HCT116 (cell line): ENCODE results near the gene GAK.

Experiments
- EZH2phosphoT487 ChIP-seq: fragments of 200-600 bp; IDR thresholded peaks from 2 replicates; pipeline ENCODE4 v1.6.1; 2018; ENCODE audit warnings: antibody characterized with exemption, borderline replicate concordance
- MAX ChIP-seq: IDR thresholded peaks from 2 replicates; pipeline ENCODE4 v1.6.1; 2012
- SP1 ChIP-seq: IDR thresholded peaks from 2 replicates; pipeline ENCODE4 v1.6.1; 2012; ENCODE audit warnings: low read depth
- TF ChIP-seq, protein P1 (sequence below), 3 experiments: fragments of 200-600 bp in 1 of 3; sonication (generic) in 1 of 3; IDR thresholded peaks in 2 of 3; conservative IDR thresholded peaks in 1 of 3; 2 replicates each; pipeline ENCODE4 v1.5.1; 2012 to 2017; ENCODE audit warnings: low read depth in 2 of 3, low read length in 2 of 3, antibody characterized with exemption in 1 of 3, borderline replicate concordance in 1 of 3, control low read depth in 1 of 3, mild to moderate bottlenecking in 1 of 3, mixed read lengths in 1 of 3, mixed run types in 1 of 3, moderate library complexity in 1 of 3; ENCODE audit not compliant: insufficient read depth in 1 of 3

DNA sequence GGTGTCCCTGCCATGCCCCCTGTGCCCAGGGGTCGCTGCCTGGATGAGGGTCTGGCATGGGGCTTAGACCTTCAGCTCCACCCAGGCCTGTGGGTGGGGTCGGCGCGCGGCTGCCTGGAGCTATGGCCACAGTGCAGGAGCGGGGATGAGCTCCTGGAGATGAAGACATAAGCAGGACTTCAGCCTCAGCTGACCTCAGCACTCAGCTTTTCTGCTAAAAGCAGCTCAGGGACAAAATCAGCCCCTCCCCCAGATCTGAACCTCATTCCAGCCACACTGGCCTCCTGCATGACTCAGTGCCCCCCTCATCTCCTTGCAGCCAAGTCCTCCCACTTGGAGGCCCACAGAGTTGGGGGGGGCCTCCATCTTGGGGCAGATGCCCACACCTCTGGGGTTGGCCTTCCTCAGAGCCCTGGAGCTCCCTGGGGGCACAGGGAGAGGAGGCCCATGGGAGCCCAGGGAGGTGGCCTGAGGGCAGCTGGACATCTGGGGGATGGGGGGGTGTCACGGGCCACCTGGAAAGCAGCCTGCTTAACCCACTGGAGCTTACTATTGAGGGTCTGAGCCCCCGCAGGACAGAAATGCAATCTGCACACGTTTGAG is 86.8 kb downstream of the GAK start:
- TF ChIP-seq, protein P1, sequence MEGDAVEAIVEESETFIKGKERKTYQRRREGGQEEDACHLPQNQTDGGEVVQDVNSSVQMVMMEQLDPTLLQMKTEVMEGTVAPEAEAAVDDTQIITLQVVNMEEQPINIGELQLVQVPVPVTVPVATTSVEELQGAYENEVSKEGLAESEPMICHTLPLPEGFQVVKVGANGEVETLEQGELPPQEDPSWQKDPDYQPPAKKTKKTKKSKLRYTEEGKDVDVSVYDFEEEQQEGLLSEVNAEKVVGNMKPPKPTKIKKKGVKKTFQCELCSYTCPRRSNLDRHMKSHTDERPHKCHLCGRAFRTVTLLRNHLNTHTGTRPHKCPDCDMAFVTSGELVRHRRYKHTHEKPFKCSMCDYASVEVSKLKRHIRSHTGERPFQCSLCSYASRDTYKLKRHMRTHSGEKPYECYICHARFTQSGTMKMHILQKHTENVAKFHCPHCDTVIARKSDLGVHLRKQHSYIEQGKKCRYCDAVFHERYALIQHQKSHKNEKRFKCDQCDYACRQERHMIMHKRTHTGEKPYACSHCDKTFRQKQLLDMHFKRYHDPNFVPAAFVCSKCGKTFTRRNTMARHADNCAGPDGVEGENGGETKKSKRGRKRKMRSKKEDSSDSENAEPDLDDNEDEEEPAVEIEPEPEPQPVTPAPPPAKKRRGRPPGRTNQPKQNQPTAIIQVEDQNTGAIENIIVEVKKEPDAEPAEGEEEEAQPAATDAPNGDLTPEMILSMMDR (IDR thresholded peaks at IDR 0.05 in 2 of 3, conservative IDR thresholded peaks at IDR 0.05 in 1 of 3; ENCODE audit: borderline replicate concordance in 1 of 3, insufficient read depth in 1 of 3, low read depth in 2 of 3, low read length in 2 of 3): no peak
- TF ChIP-seq EZH2phosphoT487 (no peak), MAX (no peak), SP1 (no peak)
